ENCODE results near the gene FEZF2. TPM values are rescaled to one million over a fixed set of nuclear protein-coding genes. Genes with fewer than 3 reads are reported as not detected.
A peak's percentile ranks its signal among the peaks of the same experiment; 100 is the strongest.

FEZF2 gene
- total and polyA plus RNA-seq, 12 donors: not detected

- DNase-seq (no peak), ATAC-seq (no peak)
- Histone ChIP-seq H3K36me3 (no peaks in the 10 kb centered on the region), H3K27ac (no peak overlapping the region), H3K9me3 (no peaks in the 10 kb centered on the region), H3K4me1 (peaks cover 12 to 69% (median 30%) of the 10 kb centered on the region in 9 donors), H3K4me3 (peak overlapping the region in 1 of 10 donors; percentile 10), H3K27me3 (peaks cover 52 to 100% (median 100%) of the 10 kb centered on the region in 7 donors)
- 2 to 4% methylated on average over 49 of the region's 49 CpGs for WGBS, 2 donors
- TF ChIP-seq CTCF (IDR thresholded peaks at IDR 0.05): no peak
- intact Hi-C loops (cut with DNase I): no loop called here
Observed at GRCh38 chr3:62370858-62371719, 2.3 kb downstream of the FEZF2 start.

- intact Hi-C loops (cut with DNase I): no loop called here
- Histone ChIP-seq H3K4me1 (peaks cover 12 to 69% (median 30%) of the 10 kb centered on the region in 9 donors), H3K36me3 (no peaks in the 10 kb centered on the region), H3K4me3 (no peak overlapping the region), H3K27ac (no peak overlapping the region), H3K27me3 (peaks cover 52 to 100% (median 100%) of the 10 kb centered on the region in 7 donors), H3K9me3 (no peaks in the 10 kb centered on the region)
- no peak for TF ChIP-seq CTCF (IDR thresholded peaks at IDR 0.05)
- 3% methylated on average over 46 of the region's 46 CpGs for WGBS, 2 donors
- DNase-seq (no peak), ATAC-seq (peak in 1 of 8 donors; percentile 46)
Observed at GRCh38 chr3:62370112-62370857, 3.1 kb downstream of the FEZF2 start.

GRCh38 chr3:62369476-62369743 lies 3.9 kb downstream of the FEZF2 start:
- Histone ChIP-seq H3K36me3 (no peaks in the 10 kb centered on the region), H3K27me3 (peaks cover 46 to 100% (median 98%) of the 10 kb centered on the region in 7 donors), H3K9me3 (no peaks in the 10 kb centered on the region), H3K27ac (no peak overlapping the region), H3K4me3 (peak overlapping the region in 8 of 10 donors; percentile 12 to 45 (median 25)), H3K4me1 (peaks cover 12 to 65% (median 29%) of the 10 kb centered on the region in 9 donors)
- ATAC-seq: no peak
- TF ChIP-seq CTCF (IDR thresholded peaks at IDR 0.05): no peak
- WGBS, 2 donors: 4 to 6% methylated on average over 12 of the region's 12 CpGs
- intact Hi-C loops (cut with DNase I): no loop called here
- no peak for DNase-seq

GRCh38 chr3:62368705-62369475 lies 4.5 kb downstream of the FEZF2 start:
- DNase-seq: no peak
- intact Hi-C loops (cut with DNase I): no loop called here
- TF ChIP-seq CTCF (IDR thresholded peaks at IDR 0.05): peak in 3 of 9 donors; percentile 17 to 30 (median 18)
- Histone ChIP-seq H3K4me3 (peak overlapping the region in 9 of 10 donors; percentile 12 to 45 (median 24)), H3K27ac (no peak overlapping the region), H3K36me3 (no peaks in the 10 kb centered on the region), H3K4me1 (peaks cover 12 to 60% (median 28%) of the 10 kb centered on the region in 9 donors), H3K9me3 (no peaks in the 10 kb centered on the region), H3K27me3 (peaks cover 41 to 100% (median 95%) of the 10 kb centered on the region in 7 donors)
- peak in 2 of 8 donors; percentile 16 to 17 for ATAC-seq
- WGBS, 2 donors: 2 to 3% methylated on average over 58 of the region's 58 CpGs

Measured in heart right ventricle (tissue), 16 donors.